IPS-NIHi11 (cell line): ENCODE results near the gene CAT.

Source experiments
- DNase-seq: peaks from one replicate; pipeline ENCODE4 v3.0.0; 2012; ENCODE audit warnings: mixed read lengths, low spot score

The CAT gene

DNA sequence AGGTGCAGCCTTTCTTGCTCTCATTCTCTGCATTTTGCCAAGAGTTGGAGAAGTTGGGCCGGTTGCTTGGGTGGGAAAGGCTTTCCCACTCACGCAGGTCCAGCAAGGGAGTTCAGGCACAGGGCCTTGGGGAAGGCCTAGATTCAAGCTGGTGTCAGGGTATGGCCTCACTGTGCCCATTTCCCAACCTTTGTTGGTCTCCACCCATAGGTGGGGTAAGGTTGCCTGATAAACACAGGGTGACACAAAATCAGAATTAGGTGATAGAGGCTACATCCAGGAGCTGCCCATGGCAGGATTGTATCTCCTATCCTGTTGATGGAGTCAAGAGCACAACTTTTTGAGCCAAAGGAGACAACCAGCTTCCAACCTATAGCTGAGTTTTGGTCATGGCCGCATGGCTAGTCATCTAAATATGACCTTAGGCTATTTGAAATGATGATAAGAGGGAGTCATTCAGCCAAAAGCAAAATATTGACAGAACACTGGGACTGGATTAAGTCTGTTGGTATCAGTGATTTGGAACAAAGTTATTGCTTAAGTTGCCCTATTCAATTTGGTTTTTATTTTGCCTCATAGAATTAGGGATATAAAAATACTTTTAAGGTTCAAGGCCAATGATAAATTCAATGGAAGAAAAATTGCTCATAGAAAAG, 20.9 kb downstream of the CAT start:
- DNase-seq, result no peak

DNA sequence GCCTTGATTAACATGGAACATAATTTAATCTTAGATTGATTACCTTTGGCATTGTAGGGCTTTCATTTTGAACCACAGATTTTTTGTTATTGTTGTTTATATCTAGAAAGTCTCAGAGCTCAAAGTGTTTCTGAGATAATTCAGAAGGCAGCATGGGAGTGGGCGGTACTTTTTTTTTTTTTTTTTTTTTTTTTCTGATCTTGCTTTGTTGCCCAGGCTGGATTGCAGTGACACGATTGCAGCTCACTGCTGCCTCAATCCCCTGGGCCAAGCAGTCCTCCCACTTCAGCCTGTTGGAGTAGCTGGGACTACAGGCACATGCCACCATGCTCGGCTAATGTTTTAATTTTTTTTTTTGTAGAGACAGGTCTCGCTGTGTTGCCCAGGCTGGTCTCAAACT, 21.5 kb downstream of the CAT start:
- no peak for DNase-seq

DNA sequence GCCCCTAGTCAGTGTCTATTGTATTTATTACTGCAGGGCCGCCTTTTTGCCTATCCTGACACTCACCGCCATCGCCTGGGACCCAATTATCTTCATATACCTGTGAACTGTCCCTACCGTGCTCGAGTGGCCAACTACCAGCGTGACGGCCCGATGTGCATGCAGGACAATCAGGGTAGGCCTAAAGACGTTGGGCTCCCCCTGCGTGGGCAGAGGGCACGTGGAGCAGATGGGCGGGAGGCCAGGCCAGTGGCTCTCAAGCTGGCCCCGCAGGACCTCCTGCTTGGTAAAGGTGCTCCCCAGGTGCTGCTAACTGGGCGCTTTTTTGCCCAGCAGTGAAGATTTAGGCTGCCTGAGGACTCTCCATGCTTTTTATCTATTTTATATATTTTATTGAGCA, 22.5 kb downstream of the CAT start:
- no peak for DNase-seq

DNA sequence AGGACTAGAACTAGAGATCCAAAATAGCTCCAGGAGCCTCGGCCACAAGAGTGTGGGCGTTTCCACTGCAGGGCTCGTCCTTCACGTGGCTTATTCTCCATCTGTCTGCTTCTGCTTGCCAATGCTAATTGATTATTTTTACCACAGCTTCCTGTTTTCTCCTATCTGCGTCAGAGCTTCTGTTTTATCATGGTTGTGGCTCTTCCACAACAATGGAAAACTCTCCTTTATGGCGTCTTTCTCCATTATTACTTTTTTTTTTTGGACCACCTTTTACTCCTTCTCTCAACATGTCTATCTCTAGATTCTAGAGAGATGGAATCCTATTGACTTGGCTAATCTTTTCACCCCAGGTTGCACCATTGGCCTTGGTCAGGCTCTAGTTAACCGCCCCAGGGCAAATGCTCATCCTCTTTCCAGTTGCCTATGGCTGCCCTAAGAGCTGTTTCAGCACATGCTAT, 25.9 kb downstream of the CAT start:
- no peak for DNase-seq

DNA sequence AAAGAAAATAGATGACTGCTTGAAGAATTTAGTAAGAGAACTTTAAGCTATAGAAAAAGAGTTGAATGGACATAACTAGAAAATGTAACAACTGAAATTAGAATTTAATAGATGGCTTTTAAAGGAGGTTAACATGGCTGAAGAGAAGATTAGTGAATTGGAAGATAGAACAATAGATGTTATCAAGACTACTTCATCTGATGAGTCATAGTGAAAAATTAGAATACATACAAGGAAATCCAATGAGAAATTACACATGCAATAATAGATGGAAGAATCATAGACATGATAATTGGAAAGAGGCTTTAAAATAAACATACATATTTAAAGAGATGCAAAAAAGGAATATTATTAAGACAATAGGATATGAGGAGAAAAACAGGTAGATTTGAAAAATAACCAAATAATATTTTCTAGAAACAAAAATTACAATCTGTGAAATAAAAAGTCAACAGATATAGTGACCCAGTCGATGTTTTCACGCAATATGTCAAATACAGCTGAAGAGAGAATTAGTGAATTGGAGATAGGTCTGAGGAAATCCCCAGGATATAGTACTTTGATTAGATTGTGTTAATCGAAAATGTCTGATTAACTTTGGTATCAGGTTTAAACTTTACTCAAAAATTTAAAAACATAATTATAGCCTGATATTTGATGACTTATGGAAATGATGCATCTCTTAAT, 28.2 kb downstream of the CAT start:
- DNase-seq, result no peak

DNA sequence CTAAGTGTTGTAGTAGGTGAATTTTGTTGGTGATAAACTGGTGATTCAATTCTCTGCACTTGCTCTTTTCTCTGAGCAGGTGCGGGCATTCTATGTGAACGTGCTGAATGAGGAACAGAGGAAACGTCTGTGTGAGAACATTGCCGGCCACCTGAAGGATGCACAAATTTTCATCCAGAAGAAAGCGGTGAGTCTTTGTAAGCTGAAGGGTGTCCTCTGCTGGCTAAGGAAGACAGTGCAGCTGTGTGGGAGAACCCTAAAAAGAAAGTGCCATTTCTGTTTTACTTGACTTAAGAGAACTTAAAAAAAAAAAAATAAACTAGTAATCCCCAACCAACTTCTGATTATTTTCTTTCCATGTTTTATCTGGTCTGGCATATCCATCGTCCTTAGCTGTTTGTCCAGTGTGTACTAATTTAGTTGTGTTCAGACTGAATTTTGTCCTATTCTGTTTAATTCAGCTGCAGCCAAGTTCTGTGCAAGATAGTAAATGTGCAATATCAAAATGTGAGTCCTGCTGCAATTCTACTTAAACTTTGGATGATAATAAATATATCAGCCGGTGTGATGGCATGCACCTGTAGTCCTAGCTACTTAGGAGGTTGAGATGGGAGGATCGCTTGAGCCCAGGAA, 29.6 kb downstream of the CAT start:
- no peak for DNase-seq

DNA sequence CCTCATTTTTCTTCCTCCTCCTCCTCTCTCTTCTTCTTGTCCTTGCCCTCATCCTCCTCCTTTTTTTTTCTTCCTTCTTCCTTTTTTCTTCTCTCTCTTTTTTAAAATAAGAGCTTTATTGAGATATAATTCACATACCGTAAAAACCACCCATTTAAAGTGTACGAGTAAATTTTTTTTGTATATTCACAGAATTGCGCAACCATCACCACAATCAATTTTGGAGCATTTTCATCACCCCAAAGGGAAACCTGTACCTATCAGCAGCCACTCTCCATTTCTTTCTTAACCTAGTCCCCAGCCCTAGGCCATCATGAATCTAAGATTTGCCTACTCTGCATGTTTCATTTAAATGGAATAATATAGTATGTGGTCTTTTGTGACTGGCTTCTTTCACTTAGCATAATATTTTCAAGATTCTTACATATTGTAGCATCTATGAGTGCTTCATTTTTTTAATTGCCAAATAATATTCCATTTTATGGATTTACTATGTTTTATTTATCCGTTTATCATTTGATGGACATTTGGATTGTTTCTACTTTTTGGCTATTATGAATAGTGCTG, 35.0 kb downstream of the CAT start:
- no peak for DNase-seq

DNA sequence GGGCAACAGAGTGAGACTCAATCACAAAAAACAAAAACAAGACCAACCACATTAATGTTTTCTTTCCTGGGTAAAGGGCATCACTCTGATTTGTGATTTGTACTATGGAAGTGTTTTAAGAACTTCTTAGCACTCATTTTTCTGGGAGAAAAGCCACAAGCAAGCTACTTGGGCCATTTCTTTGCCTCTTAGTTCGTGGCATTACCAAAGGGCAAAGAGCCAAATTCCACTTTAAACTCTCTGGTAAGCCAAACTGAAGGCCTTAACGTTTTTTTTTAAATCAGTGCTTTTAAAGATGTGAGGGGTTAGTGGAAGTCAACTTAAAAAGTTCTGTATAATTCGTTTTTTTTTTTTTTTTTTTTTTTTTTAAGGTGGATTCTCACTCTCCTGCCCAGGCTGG, 36.9 kb downstream of the CAT start:
- DNase-seq, result no peak

DNA sequence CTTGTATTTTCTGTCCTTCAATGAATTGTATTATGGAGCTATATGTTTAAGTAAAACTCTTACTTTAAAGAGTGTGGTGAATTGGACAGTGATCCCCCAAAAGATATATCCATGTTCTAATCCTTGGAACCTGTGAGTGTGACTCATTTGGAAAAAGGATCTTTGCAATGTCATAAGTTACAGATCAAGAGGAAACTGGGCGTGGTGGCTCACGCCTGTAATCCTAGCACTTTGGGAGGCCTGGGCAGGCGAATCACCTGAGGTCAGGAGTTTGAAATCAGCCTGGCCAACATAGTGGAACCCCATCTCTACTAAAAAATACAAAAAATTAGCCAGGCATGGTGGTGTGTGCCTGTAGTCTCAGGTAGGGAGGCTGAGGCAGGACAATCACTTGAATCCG, 38.1 kb downstream of the CAT start:
- DNase-seq, result no peak

DNA sequence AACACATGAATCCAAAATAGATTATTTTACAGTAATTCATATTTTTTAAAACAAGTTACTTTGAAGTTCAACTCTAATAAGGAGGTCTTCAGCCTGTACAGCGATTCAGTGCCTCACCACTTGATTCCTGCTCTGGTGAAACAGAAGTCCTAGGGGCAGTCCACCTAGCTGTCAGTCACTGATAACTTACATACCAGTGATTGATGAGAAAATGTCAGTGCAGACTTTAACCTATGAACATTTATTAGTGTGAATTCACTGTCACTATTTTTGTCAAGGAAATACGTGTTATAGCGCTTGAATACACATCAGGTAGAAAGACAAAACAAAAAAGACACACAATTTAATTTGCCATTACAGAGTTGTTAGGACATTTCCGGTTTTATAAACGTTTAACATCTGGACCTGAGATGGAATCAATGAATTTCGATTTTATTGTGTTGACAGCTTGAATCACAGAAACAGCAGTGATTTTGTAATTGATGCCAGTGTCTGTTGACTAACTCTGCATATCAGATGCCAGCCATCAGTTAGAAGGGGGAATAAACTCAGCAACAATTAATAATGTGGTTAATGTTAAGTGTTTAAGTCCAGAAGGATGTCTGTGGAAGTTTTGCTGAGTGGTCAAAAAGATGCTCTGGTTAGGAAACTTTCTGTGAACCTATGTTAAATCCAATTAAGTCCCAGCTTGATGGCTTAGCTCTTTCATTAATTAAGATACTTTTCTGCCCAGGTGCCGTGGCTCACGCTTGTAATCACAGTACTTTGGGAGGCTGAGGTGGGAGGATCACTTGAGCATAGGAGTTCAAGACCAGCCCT, 40.3 kb downstream of the CAT start:
- DNase-seq, result no peak

DNA sequence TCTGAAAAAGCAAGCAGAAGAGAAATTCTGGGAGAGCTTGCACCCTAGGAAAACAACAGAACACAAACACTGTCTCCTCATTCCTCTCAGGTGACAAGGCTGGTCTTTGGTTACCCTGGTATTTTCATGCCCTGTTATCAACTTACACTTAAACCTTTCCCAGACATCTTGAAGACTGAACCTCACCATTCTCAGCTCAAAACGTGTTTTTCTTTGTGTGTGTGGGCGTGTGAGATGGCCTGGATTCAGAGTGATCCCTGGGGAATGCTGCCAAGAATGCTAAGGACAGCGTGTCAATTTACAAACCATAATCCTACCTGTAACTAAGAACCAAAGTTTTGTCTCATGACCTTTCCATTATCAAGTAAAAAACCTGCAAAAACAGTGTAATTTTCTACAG, 41.6 kb downstream of the CAT start:
- DNase-seq, result no peak

DNA sequence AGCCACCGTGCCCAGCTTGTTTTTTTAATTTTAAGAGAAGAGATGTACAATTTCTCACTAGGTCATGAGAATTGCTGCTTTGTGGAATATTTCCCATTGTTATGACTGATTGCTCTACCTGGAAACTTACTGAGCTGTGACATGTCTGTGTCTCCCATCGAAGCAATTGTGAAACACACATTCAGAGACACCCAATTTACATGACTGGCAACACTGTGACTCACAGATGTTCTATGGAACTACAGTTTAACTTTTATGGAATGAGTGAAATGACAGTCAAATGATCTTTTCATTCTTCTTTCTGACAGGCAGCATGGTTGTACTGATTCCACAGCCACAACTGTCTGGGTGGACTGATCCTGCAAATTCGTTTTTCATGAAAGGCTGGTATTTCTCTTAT, 42.6 kb downstream of the CAT start:
- DNase-seq, result no peak

DNA sequence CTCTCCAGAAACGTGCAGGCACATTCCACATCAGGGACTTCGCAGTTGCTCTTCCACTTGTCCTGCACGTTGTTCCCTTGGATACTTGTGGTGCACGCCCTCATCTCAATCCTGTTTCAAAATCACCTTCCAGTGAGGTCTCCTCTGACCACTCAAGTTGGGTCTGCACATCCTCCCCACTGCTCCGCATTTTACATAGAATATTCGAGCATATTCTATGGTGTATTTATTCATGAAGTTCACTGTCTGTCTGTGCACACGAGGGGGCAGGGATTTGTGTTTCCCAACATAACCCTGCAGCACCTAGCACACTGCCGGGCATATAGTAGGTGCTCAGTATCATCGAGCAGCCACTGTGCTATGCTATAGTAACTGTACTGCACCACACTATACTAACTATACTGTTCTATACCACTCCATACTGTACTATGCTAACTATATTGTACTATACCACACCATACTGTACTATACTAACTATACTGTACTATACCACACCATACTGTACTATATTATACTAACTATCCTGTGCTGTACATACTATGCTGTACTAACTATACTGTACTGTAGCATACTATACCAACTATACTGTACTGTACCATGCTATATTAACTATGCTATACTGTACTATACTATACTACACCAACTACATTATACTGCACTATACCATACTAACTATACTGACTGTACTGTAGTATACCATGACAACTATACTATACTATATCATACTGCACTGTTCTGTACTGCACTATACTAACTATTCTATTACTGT, 44.6 kb downstream of the CAT start:
- no peak for DNase-seq

DNA sequence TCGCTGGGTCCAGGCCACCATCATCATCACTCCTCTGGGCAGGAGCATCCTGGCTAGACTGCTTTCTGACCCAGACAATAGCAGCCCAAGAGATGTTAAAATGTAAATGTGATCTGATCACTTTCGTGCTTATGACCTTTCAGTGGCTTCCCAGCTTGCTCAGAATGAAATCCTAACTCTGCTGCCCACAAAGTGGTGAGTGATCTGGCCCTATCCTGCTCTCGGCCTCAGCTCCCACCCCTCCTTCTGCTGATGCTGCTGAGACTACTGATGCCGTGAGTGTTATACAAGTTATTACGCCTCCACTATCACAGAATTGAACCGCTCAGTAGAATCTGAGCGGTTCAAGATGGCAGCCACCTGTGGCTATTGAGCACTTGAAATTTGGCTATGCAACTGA, 48.7 kb downstream of the CAT start:
- no peak for DNase-seq

DNA sequence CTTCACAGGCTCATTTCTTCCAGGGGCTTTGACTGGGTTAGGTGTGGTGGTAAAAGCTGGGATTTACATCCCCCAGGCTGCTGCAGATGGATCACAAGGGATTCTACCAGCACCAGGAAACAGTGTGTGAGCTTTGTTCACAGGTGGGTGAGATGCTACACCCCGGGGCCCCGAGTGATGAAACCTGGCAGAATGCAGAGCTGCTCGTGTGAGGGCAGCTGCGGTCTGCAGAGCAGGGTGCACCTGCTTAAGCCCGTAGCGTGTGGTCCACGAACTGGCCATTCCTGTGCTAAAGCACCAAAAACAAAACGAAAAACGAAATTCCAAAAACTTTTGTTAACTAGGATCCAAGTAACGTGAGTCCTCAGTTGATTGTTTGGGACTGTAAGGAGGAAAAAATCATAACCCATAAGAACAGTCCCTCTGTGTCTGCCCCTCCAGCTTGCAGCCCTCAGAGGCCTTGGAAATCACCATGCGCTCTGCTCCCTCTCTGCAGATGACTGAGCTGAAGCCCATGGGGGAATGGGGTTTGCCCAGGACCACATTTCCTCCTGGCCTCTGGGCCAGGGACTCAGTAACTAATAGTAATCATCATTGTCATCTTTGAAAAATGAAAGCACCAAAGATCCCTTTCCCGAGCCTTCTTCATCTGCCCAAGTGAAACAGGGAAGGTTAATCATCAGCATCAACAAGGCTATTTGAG, 50.3 kb downstream of the CAT start:
- no peak for DNase-seq

DNA sequence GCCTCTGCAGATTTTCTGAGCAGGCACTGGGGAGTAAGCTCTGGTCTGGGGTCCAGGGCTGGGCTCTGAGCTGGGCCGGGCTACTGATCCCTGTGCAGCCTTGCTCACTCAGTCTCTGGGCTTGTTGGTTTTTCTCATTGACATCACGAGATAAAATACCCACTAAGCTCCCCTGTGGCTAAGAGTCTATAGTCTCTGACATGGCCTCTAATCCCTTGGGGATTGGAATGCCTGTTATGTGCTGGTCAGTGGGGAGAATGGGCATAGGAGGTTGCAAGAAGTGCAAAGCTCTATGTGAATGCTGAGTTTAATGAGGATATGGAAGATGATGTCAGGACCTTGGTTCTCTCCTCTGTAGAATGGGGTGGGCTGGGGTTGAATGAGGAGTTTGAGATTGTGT, 51.6 kb downstream of the CAT start:
- DNase-seq, result no peak

DNA sequence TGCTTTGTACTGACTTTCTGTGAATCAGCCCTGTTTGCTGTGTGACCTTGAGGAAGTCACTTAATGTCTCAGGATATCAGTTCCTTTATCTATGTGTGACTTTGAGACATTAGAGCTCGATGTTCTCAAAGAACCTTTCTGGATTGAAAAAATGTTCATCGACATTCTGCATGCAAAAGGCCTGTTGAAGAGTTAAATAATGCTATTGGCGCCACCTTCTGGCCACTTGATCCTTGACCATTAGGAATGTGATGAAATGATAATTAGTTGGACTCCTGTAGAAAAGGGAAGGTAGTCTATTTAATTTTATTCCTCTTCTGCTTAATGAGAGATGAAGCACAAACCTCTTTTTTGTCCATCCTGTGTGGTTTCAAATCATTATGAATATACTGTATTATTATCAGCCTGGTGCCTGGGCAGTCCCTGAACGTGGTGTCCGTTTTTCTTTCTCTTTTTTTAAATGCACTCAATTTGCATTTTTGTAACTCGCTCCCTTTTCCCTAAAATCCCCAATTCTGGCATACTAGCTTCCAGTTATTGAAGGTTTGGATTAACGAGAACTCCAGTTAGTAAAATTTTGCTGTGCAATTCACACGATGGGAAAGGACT, 54.2 kb downstream of the CAT start:
- DNase-seq, result peak; percentile 68

DNA sequence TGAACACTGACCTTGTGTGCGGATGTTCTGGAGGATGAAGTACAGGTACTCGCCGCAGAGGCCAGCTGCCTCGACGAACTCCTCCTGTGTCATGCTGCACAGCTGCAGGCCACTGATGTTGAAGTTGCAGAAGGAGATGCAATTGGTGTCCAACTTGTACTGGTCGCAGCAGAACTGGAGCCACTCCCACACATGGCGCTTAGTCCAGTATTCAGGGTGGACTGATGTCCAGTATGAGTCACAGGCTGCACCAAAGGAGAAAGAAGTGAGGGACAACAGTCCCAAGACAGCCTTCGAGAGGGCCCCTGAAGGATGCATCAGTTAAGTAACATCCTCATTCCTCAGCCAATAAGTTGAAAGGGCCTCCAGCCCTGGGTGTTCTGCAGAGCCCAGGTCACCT, 54.7 kb downstream of the CAT start:
- DNase-seq, result no peak

DNA sequence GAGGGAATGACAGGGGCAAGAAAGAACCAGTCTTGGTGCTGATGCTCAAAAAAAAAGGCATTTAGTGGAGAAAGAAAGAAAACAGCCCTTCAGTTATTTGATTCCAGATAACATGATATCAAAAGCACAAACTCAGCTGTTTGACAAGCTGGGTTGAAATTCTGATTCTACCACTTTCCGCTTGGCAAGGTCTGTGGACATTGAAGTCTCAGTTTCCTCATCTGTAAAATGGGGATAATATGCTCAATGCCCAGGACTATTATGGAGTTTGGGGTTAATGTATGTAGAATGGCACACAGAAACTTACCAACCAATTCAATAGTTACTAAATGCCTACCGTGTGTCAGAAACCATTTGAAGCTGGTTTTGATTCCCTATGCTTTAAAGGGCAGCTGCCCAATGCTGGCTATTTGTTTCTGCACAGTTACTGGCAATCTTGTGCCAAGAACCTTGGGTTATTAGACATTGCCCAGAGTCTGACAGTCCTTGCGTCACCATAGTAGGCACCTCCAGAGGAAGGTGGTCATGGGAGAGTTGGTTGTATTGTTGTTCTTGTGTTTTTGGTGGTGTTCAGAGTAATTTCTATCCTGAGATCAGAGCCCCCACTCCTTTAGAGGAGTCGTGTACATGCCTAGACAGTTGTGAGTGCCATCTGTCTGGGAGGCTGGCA, 55.3 kb downstream of the CAT start:
- no peak for DNase-seq

DNA sequence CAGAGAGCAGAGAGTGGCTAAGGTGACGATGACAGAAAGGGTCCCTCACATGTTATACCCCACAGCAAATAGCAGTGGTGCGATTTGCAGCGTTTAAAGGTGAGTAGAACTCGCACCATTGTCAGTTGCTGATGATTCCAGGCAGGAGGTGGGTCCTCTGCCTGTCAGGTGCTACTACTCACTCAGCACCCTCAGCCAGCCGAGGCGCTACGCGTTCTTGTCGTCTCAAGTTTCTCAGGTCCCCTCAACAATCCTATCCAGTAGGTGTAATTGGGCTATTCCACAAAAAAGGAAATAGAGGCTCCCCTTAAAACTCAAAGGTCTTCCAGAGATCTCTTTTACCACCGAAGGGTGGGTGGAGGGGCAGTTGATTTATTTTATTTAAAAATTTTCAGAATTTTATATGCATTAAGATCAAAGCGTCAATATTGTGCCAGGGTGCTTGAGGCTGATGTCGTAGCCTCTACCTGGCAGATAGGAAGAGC, 56.5 kb downstream of the CAT start:
- no peak for DNase-seq
